GM19467 (cell line): ENCODE results near the gene WDR4.
"Not testable (repeated sequence)": the region's sequence is repeated elsewhere in the genome, so short reads cannot be mapped to it uniquely, and the experiment has no call there.

ENCODE experiments used
- ATAC-seq: cut with Tn5 transposase; IDR thresholded peaks from one replicate; pipeline ENCODE4 v1.9.1; 2021; ENCODE audit warnings: mild to moderate bottlenecking, moderate library complexity; ENCODE audit not compliant: unreplicated experiment

WDR4 gene

DNA sequence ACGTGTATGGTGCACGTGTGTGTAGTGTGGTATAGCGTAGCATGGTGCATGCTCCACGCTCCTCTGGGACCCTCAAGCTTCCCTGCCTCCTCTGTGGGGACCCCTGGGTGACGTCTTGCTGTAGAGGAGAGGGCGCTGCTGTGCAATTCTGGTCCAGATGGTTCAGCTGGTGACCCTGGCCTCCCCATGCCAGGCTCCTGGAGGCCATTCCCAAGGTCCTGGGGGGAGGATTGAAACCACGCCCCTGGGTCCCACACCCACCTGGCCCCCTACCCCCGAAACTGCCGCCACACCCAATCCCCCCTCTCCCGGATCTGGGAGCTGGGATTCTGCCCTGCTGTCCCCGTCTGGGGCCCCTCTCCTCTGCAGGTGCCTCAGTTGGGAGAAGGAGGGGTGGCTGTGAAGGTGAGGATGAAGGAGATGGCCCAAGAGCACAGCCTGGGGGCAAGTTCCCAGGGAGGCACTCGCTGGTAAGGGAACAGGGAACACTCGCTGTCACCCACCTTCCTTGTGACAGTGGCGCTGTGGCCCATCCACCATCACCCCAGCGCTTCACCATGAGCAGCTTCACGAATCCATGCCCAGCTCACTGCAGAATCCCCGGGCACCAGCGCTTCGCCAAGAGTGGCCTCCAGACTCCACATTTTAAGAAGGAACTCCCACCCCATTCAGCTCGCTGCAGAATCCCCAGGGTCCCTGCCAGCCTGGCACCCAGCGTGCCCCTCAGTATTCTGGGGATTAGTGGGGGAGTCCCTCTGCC is 38.0 kb downstream of the WDR4 start:
- ATAC-seq = no peak

DNA sequence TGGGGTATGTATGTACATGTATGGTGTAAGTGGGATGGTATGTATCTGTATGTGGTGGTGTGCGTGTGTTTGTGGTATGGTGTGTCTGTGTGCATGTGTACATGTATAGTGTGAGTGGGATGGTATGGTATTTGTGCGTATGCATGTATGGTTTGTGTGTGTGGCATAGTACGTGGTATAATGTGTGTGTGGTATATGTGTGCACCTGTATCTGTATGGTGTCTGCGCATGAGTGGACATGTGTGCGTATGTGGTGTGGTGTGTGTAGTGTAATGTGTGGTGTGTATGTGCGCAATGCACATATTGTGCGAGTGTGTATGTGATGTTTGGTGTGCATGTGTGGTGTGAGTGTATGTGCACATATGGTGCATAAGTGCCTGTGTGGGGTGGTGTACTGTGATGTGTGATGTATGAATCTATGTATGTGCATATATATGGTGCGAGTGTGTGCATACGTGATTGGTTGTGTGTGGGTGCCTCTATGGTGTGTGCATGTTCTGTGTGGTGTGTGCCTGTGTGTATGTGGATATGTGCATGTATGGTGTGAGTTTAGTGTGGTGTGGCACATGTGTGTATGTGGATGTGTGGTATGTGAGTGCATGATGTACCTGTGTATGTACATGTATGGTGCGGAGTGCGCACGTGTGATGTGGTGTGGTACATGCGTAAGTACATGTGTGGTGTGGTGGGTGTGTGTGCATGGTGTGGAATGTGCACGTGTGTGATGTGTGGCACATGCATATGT is 38.8 kb downstream of the WDR4 start:
- no peak for ATAC-seq

DNA sequence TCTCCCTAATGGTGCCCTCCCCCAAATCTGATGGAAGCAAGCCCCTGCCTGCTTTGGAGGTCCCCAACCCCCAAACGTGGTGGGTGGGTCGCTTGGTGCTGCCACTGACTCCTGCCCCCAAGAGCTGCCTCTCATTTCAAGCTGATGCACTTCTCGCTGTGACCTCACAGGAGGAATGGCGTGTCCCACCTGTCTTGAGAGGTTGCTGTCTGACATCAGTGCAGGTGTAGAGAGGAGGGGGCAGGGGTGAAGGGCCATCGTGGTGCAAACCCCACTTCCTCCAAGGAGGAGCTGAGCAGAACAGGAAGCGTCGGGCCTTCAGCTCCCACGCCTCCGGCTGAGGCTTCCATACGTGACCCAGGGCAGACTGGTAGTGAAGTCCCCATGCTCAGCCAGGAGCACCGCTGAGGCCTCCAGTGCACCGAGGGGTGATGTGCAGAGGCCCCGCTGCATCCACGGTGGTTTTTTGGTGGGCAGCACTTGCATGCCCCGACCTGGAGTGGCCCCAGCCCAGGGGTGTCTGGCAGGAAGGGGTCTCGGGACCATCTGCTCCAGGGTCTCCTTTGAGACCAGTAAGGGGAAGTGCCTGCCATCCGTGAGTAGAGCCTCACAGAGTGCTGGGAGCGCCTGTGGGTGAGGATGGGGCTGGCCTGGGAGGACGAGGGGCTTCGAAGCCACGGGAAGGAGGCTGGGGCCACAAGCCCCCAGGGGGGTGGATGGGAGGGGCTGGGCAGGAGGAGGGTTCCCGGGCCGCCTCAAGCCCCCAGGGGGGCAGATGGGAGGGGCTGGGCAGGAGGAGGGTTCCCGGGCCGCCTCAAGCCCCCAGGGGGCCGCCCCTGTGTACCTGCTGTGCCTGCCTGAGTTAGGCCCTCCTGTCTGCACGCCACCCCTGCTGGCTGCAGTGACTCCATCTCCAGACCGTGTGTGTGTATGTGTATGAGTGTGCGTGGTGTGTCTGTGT is 39.8 kb downstream of the WDR4 start:
- ATAC-seq = no peak

DNA sequence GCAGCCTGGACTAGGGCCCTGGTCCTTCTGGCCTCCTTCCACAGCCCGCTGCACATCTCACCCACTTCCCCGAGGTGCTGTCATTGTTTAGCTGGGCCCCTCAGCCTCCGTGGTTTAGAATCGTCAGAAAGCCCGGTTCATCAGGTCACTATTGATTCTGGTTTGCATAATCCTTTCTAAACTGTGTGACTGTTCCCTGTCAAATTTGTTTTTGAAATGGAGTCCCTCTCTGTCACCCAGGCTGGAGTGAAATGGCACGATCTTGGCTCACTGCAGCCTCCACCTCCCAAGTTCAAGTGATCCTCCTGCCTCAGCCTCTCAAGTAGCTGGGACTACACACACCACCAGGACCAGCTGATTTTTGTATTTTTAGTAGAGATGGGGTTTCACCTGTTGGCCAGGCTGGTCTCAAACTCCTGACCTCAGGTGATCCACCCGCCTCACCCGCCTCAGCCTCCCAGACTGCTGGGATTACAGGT is 41.1 kb downstream of the WDR4 start:
- ATAC-seq = not testable (repeated sequence)

DNA sequence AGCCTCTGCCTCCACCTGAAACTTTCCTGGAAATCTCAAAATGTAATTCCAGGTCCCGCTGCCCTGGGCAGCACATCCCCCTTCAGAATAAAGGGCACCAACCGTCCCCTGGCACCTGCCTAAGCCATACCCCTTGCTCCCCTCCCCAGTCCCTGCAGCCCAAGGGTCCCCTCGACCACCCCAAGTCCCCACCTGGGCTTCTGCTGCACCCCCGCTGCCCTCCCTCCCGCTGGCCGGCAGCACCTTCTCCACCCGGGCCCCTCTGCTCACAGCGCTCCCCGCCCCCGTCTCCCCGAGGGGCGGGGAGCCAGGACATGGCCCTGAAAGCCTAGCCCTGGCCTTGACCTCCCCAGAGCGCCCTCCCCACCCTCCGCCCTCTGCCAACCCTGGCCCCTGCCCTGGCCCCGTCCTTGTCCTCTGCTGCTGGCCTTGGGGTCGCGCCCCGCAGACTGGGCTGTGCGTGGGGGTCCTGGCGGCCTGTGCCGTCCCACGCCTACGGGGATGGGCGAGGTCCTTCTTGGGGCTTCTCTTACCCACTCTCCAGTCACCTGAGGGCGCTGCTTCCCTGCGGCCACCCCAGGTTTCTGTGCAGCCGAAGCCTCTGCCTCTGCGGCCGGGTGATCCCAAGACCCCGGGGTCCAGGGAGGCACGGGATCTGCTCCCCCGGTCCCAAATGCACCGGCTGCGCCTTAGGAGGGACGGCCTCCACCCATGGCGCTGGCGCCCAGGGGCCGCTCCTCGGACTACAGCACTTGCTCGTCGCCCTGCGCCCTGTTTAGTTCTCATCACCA is 41.7 kb downstream of the WDR4 start:
- no peak for ATAC-seq

DNA sequence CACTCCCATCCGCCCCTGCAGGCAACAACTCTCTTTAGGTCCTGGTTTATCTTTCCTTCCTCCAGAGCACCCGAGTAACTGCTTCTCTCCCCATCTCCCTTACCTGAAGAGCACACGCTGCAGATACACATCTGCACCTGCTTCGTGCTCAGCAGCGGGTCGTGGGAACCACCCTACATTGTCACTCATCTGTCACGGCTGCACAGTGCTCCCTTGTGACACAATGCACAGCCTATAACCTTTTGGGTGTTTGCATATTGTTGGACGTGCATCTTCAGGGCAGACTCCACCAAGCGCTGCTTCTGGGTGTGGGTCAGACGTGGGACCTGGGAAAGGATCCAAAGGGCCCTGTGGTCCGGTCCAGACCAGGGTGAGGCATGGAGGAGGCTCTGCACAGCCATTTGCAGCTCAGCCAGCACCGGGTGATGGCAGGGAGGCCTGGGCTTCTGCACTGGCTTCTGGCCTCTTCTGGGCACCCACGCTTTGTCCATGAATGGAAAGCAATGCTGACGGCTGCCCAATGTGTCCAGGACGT is 42.5 kb downstream of the WDR4 start:
- no peak for ATAC-seq

DNA sequence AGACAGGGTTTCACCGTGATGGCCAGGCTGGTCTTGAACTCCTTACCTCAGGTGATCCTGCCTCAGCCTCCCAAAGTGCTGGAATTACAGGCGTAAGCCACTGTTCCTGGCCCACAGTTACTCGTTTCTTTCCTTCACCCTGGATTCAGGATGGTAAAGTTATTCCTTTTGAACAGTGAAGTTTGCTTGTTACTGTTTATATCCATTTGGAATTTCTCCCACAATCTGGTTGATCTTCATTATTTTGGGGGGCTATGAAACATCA is 43.0 kb downstream of the WDR4 start:
- ATAC-seq = no peak

DNA sequence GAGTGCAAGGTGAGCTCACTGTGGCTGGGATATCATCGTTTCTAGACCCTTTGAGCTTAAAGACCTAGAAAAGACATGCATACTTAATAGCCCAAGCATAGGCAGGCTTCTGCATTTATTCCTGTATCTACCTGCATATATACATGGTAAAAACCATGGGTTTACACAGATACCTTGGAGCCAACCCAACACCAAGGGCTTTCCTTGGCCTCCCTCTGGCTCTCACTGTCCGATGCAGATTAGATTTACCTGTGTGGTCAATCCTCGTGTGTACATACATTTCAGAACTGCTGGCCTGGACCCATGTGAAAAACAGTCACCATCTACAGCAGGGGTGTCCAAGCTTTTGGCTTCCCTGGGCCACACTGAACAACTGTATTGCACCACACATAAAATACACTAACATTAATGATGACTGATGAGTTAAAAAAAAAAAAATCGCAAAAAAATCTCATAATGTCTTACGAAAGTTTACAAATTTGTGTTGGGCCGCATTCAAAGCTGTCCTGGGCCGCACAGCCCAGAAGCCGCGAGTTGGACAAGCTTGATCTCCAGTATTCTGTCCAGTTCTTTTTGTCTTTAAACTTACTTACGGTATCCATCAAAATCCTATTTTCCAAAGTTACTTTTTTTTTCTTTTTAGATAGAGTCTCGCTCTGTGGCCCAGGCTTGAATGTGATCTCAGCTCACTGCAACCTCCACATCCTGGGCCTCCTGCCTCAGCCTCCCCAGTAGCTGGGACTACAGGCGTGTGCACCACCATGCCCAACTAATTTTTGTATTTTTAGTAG is 43.5 kb downstream of the WDR4 start:
- ATAC-seq = no peak

DNA sequence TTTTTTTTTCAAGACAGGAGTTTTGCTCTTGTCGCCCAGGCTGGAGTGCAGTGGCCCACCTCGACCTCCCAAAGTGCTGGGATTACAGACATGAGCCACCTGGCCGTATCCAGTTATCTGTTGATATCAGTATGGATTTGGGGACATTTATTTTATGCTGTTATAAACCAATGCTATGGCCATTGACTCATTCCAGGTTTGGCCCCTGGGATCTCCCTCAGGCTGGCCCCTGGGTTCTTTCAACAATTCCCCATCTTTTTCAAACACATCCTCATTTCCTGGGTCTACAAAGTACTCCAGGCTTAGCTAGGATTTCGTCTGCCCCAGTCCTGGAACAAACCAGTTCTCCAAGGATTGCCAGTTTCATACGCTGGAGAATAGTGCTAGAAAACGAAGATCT is 44.1 kb downstream of the WDR4 start:
- no peak for ATAC-seq

DNA sequence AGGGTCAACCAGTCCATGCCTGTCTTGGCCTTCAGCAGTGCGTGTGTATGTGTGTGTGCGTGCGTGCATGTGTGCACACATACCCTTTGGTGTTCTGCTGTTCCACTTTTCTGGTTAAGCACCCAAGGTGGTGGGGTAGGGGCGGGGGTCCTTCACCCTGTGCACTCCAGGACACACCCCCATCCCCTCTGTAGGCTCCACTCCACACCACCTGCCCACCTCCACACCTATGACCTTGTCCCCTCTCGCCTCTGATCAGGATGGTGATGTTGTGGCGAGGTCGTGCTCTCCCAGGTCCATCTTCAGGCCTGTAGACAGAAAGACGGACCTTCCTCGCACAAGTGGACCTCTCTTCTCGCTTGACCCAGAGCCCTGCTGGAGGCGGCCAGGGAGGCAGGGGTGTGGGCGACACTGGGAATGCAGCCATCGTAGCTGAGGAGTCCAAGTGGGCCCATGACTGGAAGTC is 44.6 kb downstream of the WDR4 start:
- no peak for ATAC-seq

DNA sequence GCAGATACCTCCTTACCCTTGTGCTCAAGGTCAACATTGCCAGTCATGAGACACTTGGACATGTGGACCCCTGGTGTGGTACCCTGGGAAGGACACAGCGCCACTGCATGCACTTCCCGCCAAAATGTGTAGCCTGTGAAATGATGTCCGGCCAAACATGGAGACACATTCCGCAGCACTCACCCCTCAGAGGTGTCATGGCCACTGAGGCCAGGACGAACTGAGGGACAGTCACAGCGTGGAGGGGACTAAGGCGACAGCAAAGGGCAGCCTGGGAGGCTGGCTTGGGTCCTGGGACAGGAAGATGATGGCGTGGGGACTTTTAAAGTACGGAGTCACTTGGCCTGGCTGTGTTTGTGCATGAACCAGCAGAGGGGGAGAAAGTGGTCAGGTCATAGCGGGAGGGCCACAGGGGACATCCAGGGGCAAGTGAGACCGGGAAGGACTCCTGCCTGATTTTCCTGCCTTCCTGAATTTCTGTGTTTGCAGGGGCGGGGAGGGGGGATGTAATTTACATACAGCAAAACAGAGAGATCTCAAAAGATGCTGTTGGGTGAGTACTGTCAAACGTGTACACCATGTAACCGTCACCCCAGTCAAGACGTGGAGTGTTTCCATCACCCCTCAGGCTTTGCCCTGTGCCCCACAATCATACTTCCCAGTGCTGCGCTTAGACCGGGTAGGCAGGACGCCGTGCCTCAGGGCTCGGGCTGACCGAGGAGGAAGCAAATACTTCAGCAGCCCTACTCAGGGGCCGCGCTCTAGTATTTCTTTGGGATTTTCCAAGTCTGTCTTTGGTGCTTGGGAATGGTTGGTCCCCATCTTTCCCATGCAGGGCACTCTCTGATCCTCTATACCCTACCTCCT is 45.2 kb downstream of the WDR4 start:
- no peak for ATAC-seq

DNA sequence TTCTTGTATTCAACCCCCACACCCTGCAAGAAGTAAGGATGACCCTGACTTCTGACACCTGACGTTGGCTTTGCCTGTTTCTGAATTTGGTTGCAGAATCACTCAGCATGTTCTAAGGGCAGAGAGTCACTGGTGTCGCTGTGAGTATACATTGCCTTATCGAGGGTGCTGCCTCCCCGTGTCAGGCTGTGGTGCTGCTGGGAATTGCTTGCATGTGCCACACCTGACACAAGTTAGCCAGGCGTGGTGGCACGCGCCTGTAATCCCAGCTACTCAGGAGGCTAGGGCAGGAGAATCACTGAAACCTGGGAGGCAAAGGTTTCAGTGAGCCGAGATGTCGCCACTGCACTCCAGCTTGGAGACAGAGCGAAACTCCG is 45.9 kb downstream of the WDR4 start:
- ATAC-seq = no peak

DNA sequence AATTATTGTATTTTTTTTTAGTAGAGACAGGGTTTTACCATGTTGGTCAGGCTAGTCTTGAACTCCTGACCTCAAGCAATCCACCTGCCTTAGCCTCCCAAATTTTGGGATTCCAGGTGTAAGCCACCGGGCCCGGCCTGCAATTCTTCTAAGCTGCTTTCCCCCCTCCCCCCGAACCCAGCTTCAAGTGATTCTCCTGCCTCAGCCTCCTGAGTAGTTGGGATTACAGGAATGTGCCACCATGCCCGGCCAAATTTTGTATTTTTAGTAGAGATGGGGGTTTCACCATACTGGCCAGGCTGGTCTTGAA is 47.1 kb downstream of the WDR4 start:
- ATAC-seq = not testable (repeated sequence)

DNA sequence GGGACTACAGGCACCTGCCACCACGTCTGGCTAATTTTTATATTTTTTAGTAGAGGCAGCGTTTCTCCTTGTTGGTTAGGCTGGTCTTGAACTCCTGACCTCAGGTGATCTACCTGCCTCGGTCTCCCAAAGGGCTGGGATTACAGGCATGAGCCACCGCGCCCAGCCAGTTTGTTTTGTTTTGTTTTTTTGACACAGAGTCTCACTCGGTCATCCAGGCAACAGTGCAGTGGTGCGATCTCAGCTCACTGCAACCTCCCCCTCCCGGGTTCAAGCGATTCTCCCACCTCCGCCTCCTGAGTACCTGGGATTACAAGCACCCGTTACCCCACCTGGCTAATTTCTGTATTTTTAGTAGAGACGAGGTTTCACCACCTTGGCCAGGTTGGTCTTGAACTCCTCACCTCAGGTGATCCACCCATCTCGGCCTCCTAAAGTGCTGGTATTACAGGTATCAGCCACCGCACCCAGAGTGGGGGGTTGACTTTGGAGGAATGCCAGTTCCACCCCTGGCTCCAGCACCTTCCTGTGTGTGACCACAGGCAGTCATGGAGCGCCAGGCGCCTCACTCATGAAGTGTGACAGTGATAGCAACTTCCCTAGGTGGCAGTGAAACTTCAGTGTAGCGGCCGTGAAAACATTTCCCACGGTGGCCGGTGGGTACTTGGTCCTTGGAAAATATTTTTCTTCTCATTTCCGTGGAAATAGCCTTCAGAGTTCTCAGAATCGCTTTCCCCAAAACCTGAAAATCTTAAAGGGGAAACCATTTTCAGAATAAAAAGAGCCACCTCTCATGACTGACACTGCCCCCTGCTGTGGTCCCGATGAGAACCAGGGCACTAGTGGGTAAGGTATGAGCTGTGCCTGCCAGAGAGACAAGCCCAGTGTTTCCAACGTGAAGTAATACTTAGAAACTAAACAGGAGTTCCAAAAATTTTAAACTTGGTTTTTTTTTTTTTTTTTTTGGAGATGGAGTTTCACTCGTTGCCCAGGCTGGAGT is 48.6 kb downstream of the WDR4 start:
- ATAC-seq = no peak

DNA sequence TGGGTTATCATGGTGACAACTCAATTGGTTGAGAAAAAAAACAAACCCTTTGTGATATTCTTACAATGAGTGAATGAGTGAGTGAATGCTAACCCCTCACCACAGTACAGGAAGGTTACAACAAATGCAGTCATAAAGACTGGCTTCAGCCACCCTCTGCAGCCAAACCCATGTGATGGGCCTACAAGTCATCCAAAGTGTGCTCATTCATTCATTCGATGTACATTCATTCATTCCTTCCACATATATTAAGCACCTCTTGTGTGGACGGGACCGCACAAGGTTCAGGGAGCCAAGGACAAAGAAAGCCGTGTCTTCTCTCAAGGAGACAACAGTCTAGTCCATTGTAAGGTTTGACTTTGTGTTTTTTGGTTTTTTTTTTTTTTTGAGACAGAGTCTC is 49.4 kb downstream of the WDR4 start:
- ATAC-seq = no peak

DNA sequence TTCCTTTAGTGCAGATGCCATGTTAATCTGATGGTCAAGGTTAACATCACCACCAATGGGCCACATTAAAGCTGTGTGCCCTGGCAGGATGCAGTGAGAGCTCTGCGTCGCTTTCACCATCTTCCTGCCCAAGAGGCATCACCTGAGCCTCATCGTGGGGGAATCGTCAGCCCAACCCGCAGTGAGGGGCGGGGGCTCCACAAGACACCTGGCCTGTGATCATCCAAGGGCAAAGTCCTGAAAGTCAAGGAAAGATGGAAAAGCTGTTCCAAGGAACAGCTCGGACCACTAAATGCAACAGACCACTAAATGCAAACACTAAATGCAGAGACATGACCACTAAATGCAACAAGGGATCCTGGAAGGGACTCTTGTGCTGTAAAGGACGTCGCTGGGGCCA is 49.9 kb downstream of the WDR4 start:
- no peak for ATAC-seq

DNA sequence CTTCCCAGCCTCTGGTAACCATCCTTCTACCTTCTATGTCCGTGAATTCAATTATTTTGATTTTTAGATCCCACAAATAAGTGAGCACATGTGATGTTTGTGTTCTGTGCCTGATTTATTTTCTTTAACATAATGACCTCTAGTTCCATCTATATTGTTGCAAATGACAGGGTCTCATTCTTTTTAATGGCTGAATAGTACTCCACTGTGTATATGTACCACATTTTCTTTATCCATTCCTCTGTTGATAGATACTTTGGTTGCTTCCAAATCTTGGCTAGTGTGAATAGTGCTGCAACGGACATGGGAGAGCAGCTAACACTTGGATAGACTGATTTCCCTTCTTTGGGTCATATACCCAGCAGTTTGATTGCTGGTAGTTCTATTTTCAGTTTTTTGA is 51.8 kb downstream of the WDR4 start:
- ATAC-seq = no peak
